PC-3 (cell line): ENCODE data around the gene OR4D11. TPM values are rescaled to one million over a fixed set of nuclear protein-coding genes. Genes with fewer than 3 reads are reported as not detected.
A peak's percentile ranks its signal among the peaks of the same experiment; 100 is the strongest.

Experiments
- ATAC-seq: fragments of 200-7000 bp; cut with Tn5 transposase; 2 replicates; pipeline ENCODE4 v1.9.1; 2020; ENCODE audit warnings: mild to moderate bottlenecking, moderate library complexity
- BruUV-seq: library from RNA; stranded (reverse); fragments of 400-500 nt; replicated peaks from 2 replicates; lab custom pipeline; 2021; lab: Mats Ljungman, UMichigan
- CTCF ChIA-PET: fragments of 300-600 bp; sonication (Branson Sonifier 250); formaldehyde crosslinking; loops from one replicate; lab custom pipeline; 2022; ENCODE audit warnings: antibody characterized with exemption; lab: Charles Lee
- POLR2A ChIA-PET: fragments of 300-600 bp; sonication (Branson Sonifier 250); formaldehyde crosslinking; loops from one replicate; lab custom pipeline; 2022; ENCODE audit warnings: antibody characterized with exemption; ENCODE audit not compliant: unreplicated experiment; lab: Charles Lee
- DNase-seq: peaks from one replicate; pipeline ENCODE4 v3.0.0-alpha.2; 2015
- H2AFZ ChIP-seq: fragments of 300-600 bp; sonication (generic); 2 replicates; pipeline ENCODE4 v1.6.0; 2016; ENCODE audit warnings: antibody characterized with exemption, low read length
- H3F3A ChIP-seq: fragments of 300-600 bp; sonication (generic); one replicate; pipeline ENCODE4 v1.6.0; 2017; ENCODE audit warnings: antibody characterized with exemption, low read length, control low read depth, mild to moderate bottlenecking; ENCODE audit not compliant: unreplicated experiment
- H3K27ac ChIP-seq: fragments of 300-600 bp; sonication (generic); 2 replicates; pipeline ENCODE4 v1.5.1; 2016; ENCODE audit warnings: mild to moderate bottlenecking, low read length
- H3K27me3 ChIP-seq: fragments of 300-600 bp; sonication (generic); 2 replicates; pipeline ENCODE4 v1.6.1; 2016; ENCODE audit warnings: low read length, mixed read lengths
- H3K36me3 ChIP-seq: fragments of 300-600 bp; sonication (generic); 2 replicates; pipeline ENCODE4 v1.6.1; 2016; ENCODE audit warnings: low read depth, mixed run types, low read length, mixed read lengths
- H3K4me1 ChIP-seq: fragments of 300-600 bp; sonication (generic); 2 replicates; pipeline ENCODE4 v1.5.1; 2016; ENCODE audit warnings: low read length; ENCODE audit not compliant: insufficient read depth
- H3K4me2 ChIP-seq: fragments of 300-600 bp; sonication (generic); 2 replicates; pipeline ENCODE4 v1.6.0; 2016; ENCODE audit warnings: low read length
- H3K4me3 ChIP-seq: fragments of 300-600 bp; sonication (generic); 2 replicates; pipeline ENCODE4 v1.5.1; 2016; ENCODE audit warnings: mild to moderate bottlenecking, low read length, mixed read lengths
- H3K79me2 ChIP-seq: fragments of 300-600 bp; sonication (generic); 2 replicates; pipeline ENCODE4 v1.6.1; 2017; ENCODE audit warnings: low read length, mixed read lengths
- H3K9ac ChIP-seq: fragments of 300-600 bp; sonication (generic); 2 replicates; pipeline ENCODE4 v1.6.0; 2016; ENCODE audit warnings: mild to moderate bottlenecking, low read length
- H3K9me2 ChIP-seq: fragments of 300-600 bp; sonication (generic); replicated peaks from 2 replicates; pipeline ENCODE4 v1.6.1; 2016; ENCODE audit warnings: mixed run types, low read length, mixed read lengths
- H3K9me3 ChIP-seq: fragments of 300-600 bp; sonication (generic); 2 replicates; pipeline ENCODE4 v1.6.1; 2016; ENCODE audit warnings: low read length, mixed read lengths
- H4K20me1 ChIP-seq: fragments of 300-600 bp; sonication (generic); 2 replicates; pipeline ENCODE4 v1.6.1; 2016; ENCODE audit warnings: low read length, mixed read lengths
- CTCF ChIP-seq: fragments of 300-600 bp; sonication (generic); conservative IDR thresholded peaks from 2 replicates; pipeline ENCODE4 v1.5.1; 2017; ENCODE audit warnings: antibody characterized with exemption, low read depth, mild to moderate bottlenecking, low read length
- EZH2 ChIP-seq: fragments of 300-600 bp; sonication (generic); IDR thresholded peaks from one replicate; pipeline ENCODE4 v1.6.1; 2017; ENCODE audit warnings: antibody characterized with exemption, mild to moderate bottlenecking, low read length; ENCODE audit not compliant: unreplicated experiment
- EZH2phosphoT487 ChIP-seq: fragments of 300-600 bp; sonication (generic); IDR thresholded peaks from 2 replicates; pipeline ENCODE4 v1.6.1; 2018; ENCODE audit warnings: mild to moderate bottlenecking, antibody characterized with exemption, low read length, borderline replicate concordance
- intact Hi-C: fragments of 100-400 bp; cut with micrococcal nuclease; formaldehyde crosslinking; loops from 2 replicates; pipeline ENCODE4 v1.9.0; 2023
- total RNA-seq: library from RNA; depleted of rRNA; stranded (reverse); fragments of >200 nt; gene quantifications from 2 replicates; pipeline ENCODE4 v1.2.3, GENCODE V29; 2014

Gene OR4D11
- total RNA-seq, 1 experiment from 2014 or later, result not detected

- ATAC-seq (no peak), DNase-seq (no peak)
- BruUV-seq, result no TSS peak
- intact Hi-C loops, result no loop called here
- Histone ChIP-seq H3K4me1 (no peaks in the 10 kb centered on the region), H2AFZ (no peak overlapping the region), H4K20me1 (no peaks in the 10 kb centered on the region), H3K4me2 (no peak overlapping the region), H3K36me3 (no peaks in the 10 kb centered on the region), H3K9me3 (no peaks in the 10 kb centered on the region), H3K9me2 (no peaks in the 10 kb centered on the region), H3K79me2 (no peaks in the 10 kb centered on the region), H3K27me3 (peaks cover 58% of the 10 kb centered on the region), H3K9ac (no peak overlapping the region), H3K27ac (no peak overlapping the region), H3K4me3 (no peak overlapping the region), H3F3A (no peaks in the 10 kb centered on the region)
- CTCF ChIA-PET, result no interaction called here
- TF ChIP-seq EZH2phosphoT487 (no peak), EZH2 (no peak), CTCF (no peak)
- POLR2A ChIA-PET, result no interaction called here
Measured at GRCh38 chr11:59520741-59521140, 17.4 kb downstream of the OR4D11 start.

- Histone ChIP-seq H3K9me2 (no peaks in the 10 kb centered on the region), H3K79me2 (no peaks in the 10 kb centered on the region), H3K4me3 (no peak overlapping the region), H3K27ac (no peak overlapping the region), H4K20me1 (no peaks in the 10 kb centered on the region), H3K4me1 (no peaks in the 10 kb centered on the region), H3K4me2 (no peak overlapping the region), H3K9me3 (no peaks in the 10 kb centered on the region), H3K36me3 (no peaks in the 10 kb centered on the region), H3F3A (no peaks in the 10 kb centered on the region), H3K9ac (no peak overlapping the region), H3K27me3 (peaks cover 48% of the 10 kb centered on the region), H2AFZ (no peak overlapping the region)
- DNase-seq (peak; percentile 17), ATAC-seq (0 out of 2 replicates have a peak, but pooled peaks have one; percentile 35)
- CTCF ChIA-PET, result no interaction called here
- intact Hi-C loops, result no loop called here
- POLR2A ChIA-PET, result no interaction called here
- BruUV-seq, result no TSS peak
- no peak for TF ChIP-seq EZH2phosphoT487
- no peak for TF ChIP-seq EZH2
- 0 out of 2 replicates have a peak, but pooled peaks have one; percentile 18 for TF ChIP-seq CTCF
Measured at GRCh38 chr11:59523541-59523940, 20.2 kb downstream of the OR4D11 start.

- H4K20me1 ChIP-seq, result no peaks in the 10 kb centered on the region
- no peaks in the 10 kb centered on the region for H3K4me1 ChIP-seq
- no peak overlapping the region for H3K4me3 ChIP-seq
- intact Hi-C loops, result no loop called here
- H3K27me3 ChIP-seq, result peaks cover 23% of the 10 kb centered on the region
- no peak overlapping the region for H3K27ac ChIP-seq
- no peak overlapping the region for H2AFZ ChIP-seq
- no peaks in the 10 kb centered on the region for H3K9me2 ChIP-seq
- H3K9ac ChIP-seq, result no peak overlapping the region
- TF ChIP-seq EZH2phosphoT487, result no peak
- no peak for TF ChIP-seq CTCF
- no peak for TF ChIP-seq EZH2
- DNase-seq (no peak), ATAC-seq (no peak)
- H3K36me3 ChIP-seq, result no peaks in the 10 kb centered on the region
- ChIA-PET POLR2A (no interaction called here), CTCF (no interaction called here)
- H3F3A ChIP-seq, result no peaks in the 10 kb centered on the region
- no peaks in the 10 kb centered on the region for H3K9me3 ChIP-seq
- no peak overlapping the region for H3K4me2 ChIP-seq
- H3K79me2 ChIP-seq, result no peaks in the 10 kb centered on the region
- no TSS peak for BruUV-seq
Measured at GRCh38 chr11:59528711-59529110, 25.3 kb downstream of the OR4D11 start.
